Smooth muscle cell (in vitro differentiated cells): ENCODE measurements around the gene PITX1. TPM values are rescaled to one million over a fixed set of nuclear protein-coding genes. Genes with fewer than 3 reads are reported as not detected.

Source experiments
- DNase-seq: peaks from one replicate; lab custom pipeline; 2025; ENCODE audit not compliant: unreplicated experiment; lab: John Stamatoyannopoulos, UW
- H2AFZ ChIP-seq: fragments of 200-600 bp; sonication (generic); 2 replicates; pipeline ENCODE4 v1.6.0; 2016; ENCODE audit warnings: antibody characterized with exemption, low read depth, mild to moderate bottlenecking
- H3F3A ChIP-seq: fragments of 200-600 bp; sonication (generic); 2 replicates; pipeline ENCODE4 v1.6.0; 2017; ENCODE audit warnings: antibody characterized with exemption, low read depth
- H3K27ac ChIP-seq: fragments of 200-600 bp; sonication (generic); 2 replicates; pipeline ENCODE4 v1.5.1; 2016; ENCODE audit warnings: low read depth, mild to moderate bottlenecking
- H3K27me3 ChIP-seq: fragments of 200-600 bp; sonication (generic); 2 replicates; pipeline ENCODE4 v1.6.1; 2016; ENCODE audit warnings: low read depth, mild to moderate bottlenecking
- H3K36me3 ChIP-seq: fragments of 200-600 bp; sonication (generic); 2 replicates; pipeline ENCODE4 v1.5.1; 2016; ENCODE audit warnings: low read depth
- H3K4me1 ChIP-seq: fragments of 200-600 bp; sonication (generic); 2 replicates; pipeline ENCODE4 v1.5.1; 2016; ENCODE audit warnings: low read depth
- H3K4me2 ChIP-seq: fragments of 200-600 bp; sonication (generic); 2 replicates; pipeline ENCODE4 v1.6.0; 2016; ENCODE audit warnings: mild to moderate bottlenecking
- H3K4me3 ChIP-seq: fragments of 200-600 bp; sonication (generic); 2 replicates; pipeline ENCODE4 v1.5.1; 2016; ENCODE audit warnings: mild to moderate bottlenecking
- H3K79me2 ChIP-seq: fragments of 200-600 bp; sonication (generic); 2 replicates; pipeline ENCODE4 v1.6.0; 2016; ENCODE audit warnings: low read depth, mild to moderate bottlenecking
- H3K9ac ChIP-seq: fragments of 200-600 bp; sonication (generic); 2 replicates; pipeline ENCODE4 v1.6.0; 2016; ENCODE audit warnings: low read depth
- H3K9me3 ChIP-seq: fragments of 200-600 bp; sonication (generic); replicated peaks from 2 replicates; pipeline ENCODE4 v1.5.1; 2016; ENCODE audit warnings: low read depth
- H4K20me1 ChIP-seq: fragments of 200-600 bp; sonication (generic); 2 replicates; pipeline ENCODE4 v1.6.0; 2016; ENCODE audit warnings: low read depth
- WGBS: methylation state at CpG from one replicate; pipeline ENCODE4 v1.1.7; 2016; ENCODE audit warnings: low lambda C conversion rate; 5-methylcytosine and 5-hydroxymethylcytosine counted together
- polyA plus RNA-seq: library from polyadenylated mRNA; unstranded; fragments of >200 nt; fragmentation: Nextera tagmentation; extraction: Ambion mirVana; gene quantifications from 2 replicates; pipeline ENCODE4 v1.2.1, GENCODE V29; 2016
- total RNA-seq: library from RNA; depleted of rRNA; stranded (reverse); fragments of >200 nt; gene quantifications from 2 replicates; pipeline ENCODE4 v1.2.3, GENCODE V29; 2014
- TF ChIP-seq, protein P1 (sequence below): fragments of 200-600 bp; sonication (generic); IDR thresholded peaks from 2 replicates; pipeline ENCODE4 v1.5.1; 2017; ENCODE audit warnings: borderline replicate concordance, mild to moderate bottlenecking, antibody characterized with exemption; ENCODE audit not compliant: insufficient read depth, poor library complexity, severe bottlenecking

The PITX1 gene
- total and polyA plus RNA-seq, 2 experiments from 2014 or later: 161 to 473 TPM

DNA sequence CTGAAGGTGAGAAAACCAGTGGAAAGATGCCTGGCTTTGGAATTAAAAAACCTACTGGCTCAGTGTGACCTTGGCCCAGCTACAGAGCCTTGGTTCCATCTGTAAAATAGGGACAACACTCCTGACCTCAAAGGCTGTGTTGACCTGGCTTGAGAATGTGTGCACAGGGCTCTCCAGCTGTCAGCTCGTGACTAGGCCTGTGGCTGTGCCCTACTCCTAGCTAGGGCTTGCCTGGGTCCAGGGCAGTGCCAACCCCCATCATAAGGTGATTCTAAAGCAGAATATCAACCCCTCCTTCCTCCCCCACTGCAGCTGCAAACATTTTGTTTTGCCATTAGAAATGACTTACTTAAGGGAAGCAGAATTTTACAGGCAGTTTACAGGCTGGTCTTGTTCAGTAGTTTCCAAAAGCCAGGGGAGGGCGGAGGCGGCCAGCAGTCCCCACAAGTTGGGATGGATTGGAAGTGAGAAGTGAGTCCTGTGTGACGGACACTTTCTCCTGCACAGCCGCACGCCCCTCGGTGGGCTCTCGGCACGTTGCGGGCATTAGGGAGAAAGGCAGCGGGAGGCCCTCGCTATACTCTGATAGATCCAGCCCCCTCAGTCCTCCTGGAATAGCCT lies 7.3 kb downstream of the PITX1 start:
- peaks cover 58% of the 10 kb centered on the region for H4K20me1 ChIP-seq
- H3K9ac ChIP-seq: peak overlapping the region; percentile 64
- peaks cover 18% of the 10 kb centered on the region for H3K27me3 ChIP-seq
- 46% methylated on average over 12 of the region's 12 CpGs for WGBS
- peak overlapping the region; percentile 84 for H3K27ac ChIP-seq
- H3K9me3 ChIP-seq: no peaks in the 10 kb centered on the region
- TF ChIP-seq, protein P1, sequence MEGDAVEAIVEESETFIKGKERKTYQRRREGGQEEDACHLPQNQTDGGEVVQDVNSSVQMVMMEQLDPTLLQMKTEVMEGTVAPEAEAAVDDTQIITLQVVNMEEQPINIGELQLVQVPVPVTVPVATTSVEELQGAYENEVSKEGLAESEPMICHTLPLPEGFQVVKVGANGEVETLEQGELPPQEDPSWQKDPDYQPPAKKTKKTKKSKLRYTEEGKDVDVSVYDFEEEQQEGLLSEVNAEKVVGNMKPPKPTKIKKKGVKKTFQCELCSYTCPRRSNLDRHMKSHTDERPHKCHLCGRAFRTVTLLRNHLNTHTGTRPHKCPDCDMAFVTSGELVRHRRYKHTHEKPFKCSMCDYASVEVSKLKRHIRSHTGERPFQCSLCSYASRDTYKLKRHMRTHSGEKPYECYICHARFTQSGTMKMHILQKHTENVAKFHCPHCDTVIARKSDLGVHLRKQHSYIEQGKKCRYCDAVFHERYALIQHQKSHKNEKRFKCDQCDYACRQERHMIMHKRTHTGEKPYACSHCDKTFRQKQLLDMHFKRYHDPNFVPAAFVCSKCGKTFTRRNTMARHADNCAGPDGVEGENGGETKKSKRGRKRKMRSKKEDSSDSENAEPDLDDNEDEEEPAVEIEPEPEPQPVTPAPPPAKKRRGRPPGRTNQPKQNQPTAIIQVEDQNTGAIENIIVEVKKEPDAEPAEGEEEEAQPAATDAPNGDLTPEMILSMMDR: no peak
- H3F3A ChIP-seq: peaks cover 10% of the 10 kb centered on the region
- no peaks in the 10 kb centered on the region for H3K36me3 ChIP-seq
- no peak overlapping the region for H2AFZ ChIP-seq
- peaks cover 99% of the 10 kb centered on the region for H3K79me2 ChIP-seq
- peaks cover 17% of the 10 kb centered on the region for H3K4me1 ChIP-seq
- H3K4me2 ChIP-seq: peak overlapping the region; percentile 98
- peak overlapping the region; percentile 88 for H3K4me3 ChIP-seq
- no peak for DNase-seq

DNA sequence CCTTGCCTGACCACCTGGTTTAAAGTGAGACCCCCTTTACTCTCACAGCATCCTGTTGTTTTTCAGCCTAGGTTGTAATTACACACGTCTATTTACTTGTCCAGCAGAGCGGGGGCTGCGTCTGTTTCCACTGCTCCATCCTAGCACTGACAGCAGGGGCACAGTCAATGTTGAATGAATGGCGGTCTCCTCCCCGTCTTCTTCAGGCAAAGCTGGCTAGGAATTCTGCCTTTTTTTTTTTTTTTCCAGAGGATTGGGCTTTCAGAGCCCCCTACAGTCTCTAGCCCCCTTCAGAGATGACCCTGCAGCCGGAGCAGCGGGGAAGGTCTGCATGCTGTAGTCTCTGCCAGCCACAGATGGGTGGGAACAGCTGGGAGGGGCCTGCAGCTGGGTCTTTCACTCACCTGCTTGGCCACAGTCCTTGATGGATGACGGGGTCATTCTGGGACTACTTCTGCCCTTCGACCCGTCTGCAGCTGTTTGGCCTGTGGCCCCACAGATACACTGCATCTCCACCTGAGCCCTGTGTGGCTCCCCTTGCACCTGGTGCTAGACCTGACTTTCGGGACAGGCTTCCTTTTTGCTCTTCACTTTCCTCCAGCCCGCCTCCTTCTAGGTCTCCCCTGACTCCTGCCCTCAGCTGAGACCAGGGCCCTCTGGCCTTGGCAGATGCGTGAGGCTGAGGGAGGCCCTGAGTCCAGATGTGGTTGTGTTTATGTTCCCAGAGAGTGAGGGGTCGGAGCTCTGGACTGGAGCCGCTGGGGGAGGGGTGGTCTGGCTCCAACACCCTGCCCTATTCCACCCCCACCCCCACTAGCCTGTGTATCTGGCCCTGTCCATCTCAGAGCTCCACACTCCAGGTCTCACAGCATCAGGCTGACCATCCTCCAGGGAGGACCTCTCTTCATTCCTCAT lies 8.0 kb downstream of the PITX1 start:
- 78% methylated on average over 15 of the region's 15 CpGs for WGBS

DNA sequence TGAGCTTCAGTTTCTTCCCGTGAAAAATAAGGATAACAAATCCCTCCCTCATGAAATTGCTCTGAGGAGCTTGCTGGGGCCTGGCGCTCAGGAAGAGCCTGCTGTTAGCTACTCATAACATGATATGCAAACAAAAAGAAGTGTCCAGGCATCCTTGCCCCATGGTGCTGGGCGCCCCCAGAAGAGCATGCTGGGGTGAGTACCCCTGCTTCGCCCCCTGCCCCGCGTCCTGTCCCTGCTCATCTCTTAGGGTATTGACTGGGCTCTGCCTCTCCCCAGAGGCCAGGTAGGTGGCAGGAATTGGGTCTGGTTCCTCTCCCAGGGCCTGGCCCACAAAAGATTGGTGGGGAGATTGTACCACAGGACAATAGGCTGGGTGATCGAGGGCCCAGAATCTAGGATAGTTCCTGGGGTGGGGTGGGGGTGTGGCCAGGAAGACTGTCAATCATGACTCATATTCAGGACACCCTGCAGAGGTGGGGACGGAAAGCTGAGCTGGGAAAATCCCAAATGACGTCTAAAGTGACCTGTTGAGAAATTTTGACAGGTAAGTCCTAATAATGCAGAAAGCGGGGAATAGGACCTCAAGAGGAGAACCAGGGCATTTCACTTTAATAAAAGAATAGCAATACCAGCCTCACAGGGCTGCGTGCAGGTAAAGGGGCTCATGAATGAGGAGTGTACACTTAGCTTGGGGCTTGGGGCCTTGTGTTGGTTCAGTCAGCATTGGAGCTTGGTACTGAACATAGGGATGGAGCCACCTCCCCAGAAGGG lies 8.9 kb downstream of the PITX1 start:
- H4K20me1 ChIP-seq: peaks cover 50% of the 10 kb centered on the region
- H3K79me2 ChIP-seq: peaks cover 95% of the 10 kb centered on the region
- no peak for DNase-seq
- peaks cover 14% of the 10 kb centered on the region for H3K27me3 ChIP-seq
- no peaks in the 10 kb centered on the region for H3K9me3 ChIP-seq
- no peak overlapping the region for H3K9ac ChIP-seq
- H3K4me1 ChIP-seq: peaks cover 10% of the 10 kb centered on the region
- H3K4me3 ChIP-seq: no peak overlapping the region
- WGBS: 79% methylated on average over 11 of the region's 11 CpGs
- no peaks in the 10 kb centered on the region for H3K36me3 ChIP-seq
- peak overlapping the region; percentile 84 for H3K27ac ChIP-seq
- no peak overlapping the region for H2AFZ ChIP-seq
- TF ChIP-seq, protein P1: no peak
- peaks cover 8% of the 10 kb centered on the region for H3F3A ChIP-seq
- H3K4me2 ChIP-seq: peak overlapping the region; percentile 19

More for the DNA sequence above, 8.0 kb downstream of the PITX1 start:
- TF ChIP-seq, protein P1: no peak
- Histone ChIP-seq H3K4me1 (peaks cover 12% of the 10 kb centered on the region), H3K9ac (no peak overlapping the region), H3K4me3 (no peak overlapping the region), H3K9me3 (no peaks in the 10 kb centered on the region), H3K4me2 (peak overlapping the region; percentile 98), H3K27ac (peak overlapping the region; percentile 84), H4K20me1 (peaks cover 57% of the 10 kb centered on the region), H2AFZ (no peak overlapping the region), H3K36me3 (no peaks in the 10 kb centered on the region), H3K79me2 (peaks cover 99% of the 10 kb centered on the region), H3K27me3 (peaks cover 18% of the 10 kb centered on the region), H3F3A (peaks cover 8% of the 10 kb centered on the region)
- DNase-seq: no peak
